ENCODE data around the gene CCL21.

- TF ChIP-seq EZH2 (IDR thresholded peaks at IDR 0.05; ENCODE audit: insufficient read depth, poor library complexity, severe bottlenecking) (no peak), EZH2phosphoT487 (IDR thresholded peaks at IDR 0.05; ENCODE audit: insufficient read depth, low read depth) (no peak)
These were observed 31.7 kb upstream of the CCL21 start for GRCh38 chr9:34741628-34742027.
